Astrocyte of the spinal cord (primary cell): ENCODE results near the gene KCNK6.

Source experiments
- DNase-seq: peaks from one replicate; pipeline ENCODE4 v3.0.0; 2011; ENCODE audit warnings: low read depth, low spot score
- H3K4me3 ChIP-seq: 2 replicates; pipeline ENCODE4 v1.5.1; 2011; ENCODE audit warnings: low read depth, mild to moderate bottlenecking, low read length, moderate library complexity
- CTCF ChIP-seq: IDR thresholded peaks from 2 replicates; pipeline ENCODE4 v1.5.1; 2012; ENCODE audit warnings: low read depth, mild to moderate bottlenecking, low read length, inconsistent platforms
- in situ Hi-C: cut with HindIII; loops from 2 replicates; pipeline ENCODE4 v1.10.0; 2017; ENCODE audit warnings: low sequenced_read_pairs

KCNK6 gene

GRCh38 chr19:38277969-38278680 is 41.5 kb upstream of the KCNK6 start:
- TF ChIP-seq CTCF: no peak
- in situ Hi-C loops: no loop called here
- no peak for DNase-seq
- H3K4me3 ChIP-seq: no peak overlapping the region

- no peak for TF ChIP-seq CTCF
- no peak for DNase-seq
- in situ Hi-C loops: no loop called here
- H3K4me3 ChIP-seq: no peak overlapping the region
These were observed 40.9 kb upstream of the KCNK6 start for GRCh38 chr19:38278751-38279150.

- DNase-seq: no peak
- no peak for TF ChIP-seq CTCF
- no peak overlapping the region for H3K4me3 ChIP-seq
- in situ Hi-C loops: no loop called here
These were observed 39.4 kb upstream of the KCNK6 start for GRCh38 chr19:38280030-38280921.

GRCh38 chr19:38281811-38282566 is 37.7 kb upstream of the KCNK6 start:
- no peak for TF ChIP-seq CTCF
- H3K4me3 ChIP-seq: no peak overlapping the region
- in situ Hi-C loops: no loop called here
- DNase-seq: no peak

GRCh38 chr19:38283271-38283670 is 36.4 kb upstream of the KCNK6 start:
- in situ Hi-C loops: no loop called here
- no peak for TF ChIP-seq CTCF
- no peak overlapping the region for H3K4me3 ChIP-seq
- DNase-seq: no peak

- TF ChIP-seq CTCF: no peak
- in situ Hi-C loops: no loop called here
- no peak for DNase-seq
- H3K4me3 ChIP-seq: no peak overlapping the region
These were observed 35.2 kb upstream of the KCNK6 start for GRCh38 chr19:38284422-38284821.
